ENCODE measurements around the gene PRAMEF2.
"Not testable (repeated sequence)": the region's sequence is repeated elsewhere in the genome, so short reads cannot be mapped to it uniquely, and the experiment has no call there.

PRAMEF2 gene

GRCh38 chr1:12856786-12857185 is at the start of gene PRAMEF2:
Gene PRAMEF2, plus strand, starts transcription at chr1:12857086. Its CDS starts 1,924 bp downstream, at chr1:12859010.
- DNase-seq (ENCODE audit: low read depth in 2 of 2): not testable (repeated sequence)

- DNase-seq (ENCODE audit: low read depth in 2 of 2): no peak
Observed at GRCh38 chr1:12809933-12810332, 47.0 kb upstream of the PRAMEF2 start.

GRCh38 chr1:12810691-12811408 is 46.0 kb upstream of the PRAMEF2 start:
- peak; percentile 24 to 26 for DNase-seq (ENCODE audit: low read depth in 2 of 2)

- DNase-seq (ENCODE audit: low read depth in 2 of 2): no peak
Observed at GRCh38 chr1:12811409-12811784, 45.5 kb upstream of the PRAMEF2 start.

GRCh38 chr1:12819061-12819460 is 37.8 kb upstream of the PRAMEF2 start:
- DNase-seq (ENCODE audit: low read depth in 2 of 2): not testable (repeated sequence)

- not testable (repeated sequence) for DNase-seq (ENCODE audit: low read depth in 2 of 2)
Observed at GRCh38 chr1:12831310-12831709, 25.6 kb upstream of the PRAMEF2 start, which contains the start of gene PRAMEF11. Gene PRAMEF11, minus strand, starts transcription at chr1:12831410. Its CDS starts 2,621 bp downstream, at chr1:12828789.

GRCh38 chr1:12833251-12833650 is 23.6 kb upstream of the PRAMEF2 start:
- DNase-seq (ENCODE audit: low read depth in 2 of 2): not testable (repeated sequence)

GRCh38 chr1:12848620-12849019 is 8.3 kb upstream of the PRAMEF2 start, which contains the start of gene HNRNPCL1:
Gene HNRNPCL1, minus strand, starts transcription at chr1:12848720. Its CDS starts 431 bp downstream, at chr1:12848289.
- DNase-seq (ENCODE audit: low read depth in 2 of 2): not testable (repeated sequence)

GRCh38 chr1:12851779-12852178 is 5.1 kb upstream of the PRAMEF2 start:
- DNase-seq (ENCODE audit: low read depth in 2 of 2): no peak

GRCh38 chr1:12863131-12863880 is 6.4 kb downstream of the PRAMEF2 start:
- DNase-seq (ENCODE audit: low read depth in 2 of 2): not testable (repeated sequence)

GRCh38 chr1:12878453-12878852 is 21.6 kb downstream of the PRAMEF2 start:
- not testable (repeated sequence) for DNase-seq (ENCODE audit: low read depth in 2 of 2)

GRCh38 chr1:12886101-12886500 is 29.2 kb downstream of the PRAMEF2 start, which contains the start of gene PRAMEF4:
Gene PRAMEF4, minus strand, starts transcription at chr1:12886201. Its CDS starts 2,807 bp downstream, at chr1:12883394.
- not testable (repeated sequence) for DNase-seq (ENCODE audit: low read depth in 2 of 2)

- DNase-seq (ENCODE audit: low read depth in 2 of 2): not testable (repeated sequence)
Observed at GRCh38 chr1:12898170-12898569, 41.3 kb downstream of the PRAMEF2 start, which contains the start of gene PRAMEF10. Gene PRAMEF10, minus strand, starts transcription at chr1:12898270. Its CDS starts 2,423 bp downstream, at chr1:12895847.

GRCh38 chr1:12899186-12899585 is 42.3 kb downstream of the PRAMEF2 start:
- not testable (repeated sequence) for DNase-seq (ENCODE audit: low read depth in 2 of 2)

GRCh38 chr1:12903793-12904572 is 47.1 kb downstream of the PRAMEF2 start:
- not testable (repeated sequence) for DNase-seq (ENCODE audit: low read depth in 2 of 2)
